Middle frontal gyrus (tissue), 1 donor: Measurements from ENCODE around the gene STS.

ENCODE experiments used
- DNase-seq: peaks from one replicate; pipeline ENCODE4 v3.0.0-alpha.2; 2015; ENCODE audit warnings: low spot score; ENCODE audit errors: extremely low spot score

The STS gene

DNA sequence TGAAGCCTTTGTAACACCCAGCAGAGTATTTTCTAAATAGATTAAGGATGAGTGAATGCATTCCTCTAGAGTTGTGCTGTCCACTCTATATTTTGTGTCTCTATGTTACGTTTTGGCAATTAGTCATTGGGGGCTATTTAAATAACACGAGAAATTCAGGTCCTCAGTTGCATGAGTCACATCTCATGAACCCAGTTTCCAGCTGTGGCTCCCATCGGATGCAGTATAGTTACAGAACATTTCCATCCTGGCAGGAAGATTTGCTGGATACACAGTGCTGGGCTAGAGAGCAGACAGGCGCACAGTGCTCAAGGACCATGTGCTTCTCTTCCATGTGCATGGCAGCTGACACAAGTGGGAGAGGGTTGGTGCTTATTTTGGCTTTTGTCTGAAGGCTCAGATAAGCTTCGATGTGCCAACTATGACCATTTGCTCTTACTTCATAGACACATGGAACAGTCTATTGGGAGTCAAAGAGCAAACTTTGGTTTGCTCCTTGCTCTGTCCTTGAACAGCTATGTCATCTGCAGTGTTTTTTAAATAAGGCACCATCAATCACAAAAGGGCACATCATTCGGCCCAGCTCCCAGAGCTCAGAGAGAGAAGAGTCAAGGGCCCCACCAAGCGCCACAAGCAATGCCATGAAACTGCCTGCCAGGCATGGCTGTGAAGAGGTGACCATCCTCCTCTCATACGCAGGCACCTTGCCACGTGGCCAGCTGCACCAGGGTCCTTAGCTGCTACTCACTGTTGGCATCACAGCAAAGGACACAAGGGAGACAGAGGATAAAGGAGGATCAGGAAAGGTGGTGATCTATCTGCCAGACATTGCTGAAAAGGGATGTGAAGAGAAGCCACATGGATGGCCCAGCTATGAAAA is 8.1 kb upstream of the STS start:
- DNase-seq: no peak

DNA sequence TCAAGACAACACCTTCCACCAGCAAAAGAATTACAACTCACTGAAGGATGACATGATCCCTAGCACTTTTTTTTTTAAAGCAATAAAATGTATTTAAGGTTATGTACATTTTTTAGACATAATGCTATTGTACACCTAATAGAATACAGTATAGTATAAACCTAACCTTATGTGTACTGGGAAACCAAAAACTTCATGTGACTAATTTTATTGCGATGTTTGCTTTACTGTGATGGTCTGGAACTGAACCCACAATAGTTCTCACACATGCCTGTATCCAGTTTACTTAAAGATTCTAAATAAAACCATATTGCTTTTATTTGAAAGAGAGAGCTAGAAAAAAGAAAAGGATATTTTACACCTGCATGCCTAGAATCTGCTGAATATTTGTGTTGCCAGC is 4.4 kb upstream of the STS start:
- no peak for DNase-seq

DNA sequence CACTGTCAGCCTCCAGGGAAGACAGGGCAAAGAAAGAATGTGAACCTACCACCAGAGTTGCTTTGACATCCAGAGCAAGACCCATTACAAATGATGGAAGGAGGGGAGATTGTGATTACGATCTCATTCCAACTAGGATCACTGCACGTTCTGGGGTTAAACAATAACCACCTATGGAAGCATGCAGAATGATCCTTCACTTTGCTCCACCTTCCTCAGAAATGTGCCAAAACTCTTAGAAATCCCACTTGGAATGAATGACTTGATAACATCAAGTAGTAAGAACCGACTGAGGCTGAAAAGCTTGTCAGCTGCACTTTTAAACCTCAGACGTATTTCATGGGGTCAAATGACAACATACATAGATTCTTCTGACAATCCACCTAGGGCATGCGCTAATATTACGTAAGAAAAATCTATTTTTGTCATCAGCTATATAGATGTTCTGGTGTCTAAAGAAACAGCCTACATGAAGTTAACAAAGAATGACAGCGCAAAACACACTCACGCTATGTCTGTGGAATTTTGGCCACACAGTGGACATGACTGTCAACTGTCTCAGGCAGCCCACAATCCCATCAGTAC is 3.5 kb upstream of the STS start:
- no peak for DNase-seq

DNA sequence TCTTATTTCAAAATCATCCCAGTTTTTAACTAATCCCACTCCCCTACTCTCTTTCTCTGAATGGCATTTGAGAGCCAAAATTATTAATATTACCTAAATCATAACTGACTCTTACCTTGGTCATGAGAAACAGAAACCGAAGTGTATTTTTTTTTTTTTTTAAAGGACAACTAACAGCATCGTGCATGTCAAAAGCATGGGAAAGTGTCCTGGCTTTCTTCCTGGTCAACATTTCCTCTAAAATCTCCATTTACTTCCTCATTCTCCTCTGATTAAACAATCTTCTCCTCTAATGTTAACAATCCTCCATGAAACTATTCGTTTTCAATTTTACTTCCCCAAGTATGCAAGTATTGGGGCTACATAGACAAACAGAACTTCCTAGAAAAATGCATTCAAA is 2.1 kb upstream of the STS start:
- no peak for DNase-seq

DNA sequence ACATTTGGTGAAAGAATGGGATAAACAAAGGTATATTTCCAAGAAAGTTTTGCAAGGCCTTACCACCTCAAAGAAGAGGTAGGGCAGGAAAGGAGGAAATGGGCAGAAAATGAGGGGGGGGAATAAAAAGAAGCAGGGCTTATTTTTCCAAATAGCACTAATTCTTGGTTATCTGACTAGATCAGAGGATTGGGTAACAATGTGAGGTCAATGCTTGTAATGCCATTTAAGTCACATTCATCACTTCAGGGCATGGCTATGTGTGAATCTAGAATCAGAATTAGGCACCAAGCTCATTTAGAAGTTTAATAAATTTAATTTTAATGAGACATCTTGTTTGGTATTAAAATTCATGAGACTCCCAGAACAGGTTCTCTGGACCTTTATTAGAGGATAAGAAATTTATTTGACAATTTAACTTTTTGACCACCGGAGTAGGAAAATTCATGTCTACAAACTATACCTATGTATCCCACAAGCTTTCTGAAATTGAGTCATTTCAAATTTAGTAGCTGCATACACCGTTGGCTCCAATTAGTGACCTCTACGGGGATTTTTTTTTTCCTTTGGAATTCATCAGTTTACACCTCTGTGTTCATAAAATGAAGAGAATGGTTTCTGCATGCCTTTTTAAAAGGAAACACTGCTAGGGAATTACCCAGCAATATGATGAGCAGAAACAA is 1.4 kb upstream of the STS start:
- no peak for DNase-seq

DNA sequence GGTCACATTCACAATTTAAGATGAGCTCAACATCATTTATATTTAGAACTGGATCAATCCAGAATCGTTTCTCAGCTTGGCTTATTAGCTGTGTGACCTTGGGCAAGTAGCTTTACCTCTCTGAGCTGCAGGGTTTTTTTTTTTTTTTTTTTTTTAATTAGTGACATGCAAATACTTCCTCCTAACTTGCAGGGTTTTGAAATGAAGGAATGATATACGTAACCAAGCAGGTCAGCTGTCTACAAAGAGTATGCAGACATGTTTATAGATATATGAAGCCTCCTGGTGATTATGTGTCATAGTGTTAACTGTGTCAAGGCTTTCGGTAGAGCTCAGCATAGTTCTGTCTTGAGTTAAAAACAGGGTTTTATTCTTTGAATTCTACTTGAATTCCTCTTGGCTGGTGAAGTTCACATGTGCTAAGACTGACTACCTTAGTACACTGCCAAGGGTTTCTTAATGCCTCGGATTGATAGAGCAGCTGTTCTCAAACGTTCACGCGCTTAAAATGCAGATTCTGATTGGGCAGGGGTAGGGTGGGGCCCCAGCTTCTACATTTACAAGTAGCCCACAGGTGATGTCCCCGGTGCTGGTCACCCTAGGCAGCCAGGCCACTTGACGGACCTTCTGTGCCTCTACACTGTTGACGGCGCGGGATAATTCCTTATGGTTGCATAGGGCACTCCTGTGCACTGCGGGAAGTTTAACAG is 654 bp upstream of the STS start:
- DNase-seq: no peak

DNA sequence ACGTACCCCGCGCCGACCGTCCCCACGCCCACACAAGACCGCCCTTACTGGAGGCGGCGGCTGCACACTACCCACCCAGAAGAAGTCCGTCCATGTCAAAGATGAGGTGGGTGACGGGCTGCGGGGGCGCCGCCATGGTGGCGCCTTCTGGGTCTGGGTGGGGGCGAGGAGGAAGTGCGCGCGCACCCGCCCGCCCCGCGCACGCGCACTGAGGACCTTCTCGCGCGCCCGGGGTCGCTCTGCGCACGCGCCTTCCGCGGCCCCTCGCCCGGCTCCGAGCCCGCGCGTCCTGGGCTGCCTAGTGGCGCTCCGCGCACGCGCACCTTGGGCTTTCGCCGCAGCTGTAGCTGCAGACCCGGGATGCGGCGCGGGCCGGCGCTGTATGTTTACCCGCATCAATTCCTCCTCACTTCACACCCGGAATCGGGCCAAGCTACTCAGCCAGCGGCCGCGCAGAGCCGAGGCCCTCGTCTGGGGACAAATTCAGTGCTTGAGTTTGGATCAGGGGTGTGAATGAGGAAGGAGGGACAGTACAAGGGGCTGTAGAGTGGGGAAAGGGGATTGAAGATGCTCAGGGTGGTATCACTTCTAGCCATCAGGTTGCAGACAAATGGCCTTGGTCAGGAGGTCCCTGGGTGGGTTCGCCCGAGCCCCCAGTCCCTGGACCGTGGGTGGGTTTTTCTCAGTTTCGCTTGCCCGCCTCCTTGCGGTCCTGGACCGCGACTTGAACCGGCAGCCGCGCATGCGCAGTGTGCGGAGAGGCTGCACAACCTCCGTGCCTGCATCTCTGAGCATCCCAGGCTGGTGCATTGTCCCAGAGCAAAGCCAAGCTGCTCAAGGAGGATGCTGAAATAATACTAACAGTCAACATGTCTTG is 704 bp downstream of the STS start, which contains the start of gene PUDP:
TSS of gene PUDP (minus strand) at position 176 of the 877 bp plus-strand sequence. CDS start at position 136, 40 bp downstream.
- DNase-seq: peak; percentile 37

DNA sequence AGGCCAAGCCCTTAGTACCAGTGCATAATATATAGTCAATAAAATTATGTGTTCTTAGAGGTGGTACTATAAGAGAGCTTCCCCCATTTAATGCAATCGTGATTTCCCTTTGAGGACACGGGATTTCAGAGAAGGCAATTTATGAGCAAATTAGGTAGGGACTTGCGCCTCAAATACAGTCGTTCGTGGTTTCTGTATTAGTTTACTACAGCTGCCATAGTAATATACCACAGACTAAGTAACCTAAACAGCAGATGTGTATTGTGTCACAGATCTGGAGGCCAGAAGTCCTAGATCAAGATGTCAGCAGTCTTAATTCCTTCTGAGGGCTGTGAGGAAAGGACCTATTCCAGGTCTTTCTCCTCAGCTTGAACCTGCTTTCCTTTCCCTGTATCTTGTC is 1.9 kb downstream of the STS start:
- no peak for DNase-seq

DNA sequence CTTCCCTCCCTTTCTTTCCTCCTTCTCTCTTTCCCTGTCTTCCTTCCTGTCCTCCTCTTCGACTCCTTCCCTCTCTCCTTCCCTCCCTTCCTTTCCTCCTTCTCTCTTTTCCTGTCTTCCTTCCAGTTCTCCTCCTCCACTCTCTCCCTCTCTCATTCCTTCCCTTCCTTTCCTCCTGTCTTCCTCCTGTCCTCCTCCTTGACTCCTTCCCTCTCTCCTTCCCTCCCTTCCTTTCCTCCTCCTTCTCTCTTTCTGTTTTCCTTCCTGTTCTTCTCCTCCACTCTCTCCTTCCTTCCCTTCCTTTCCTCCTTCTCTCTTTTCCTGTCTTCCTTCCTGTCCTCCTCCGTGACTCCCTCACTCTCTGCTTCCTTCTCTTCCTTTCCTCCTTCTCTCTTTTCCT is 5.7 kb downstream of the STS start:
- DNase-seq: no peak

DNA sequence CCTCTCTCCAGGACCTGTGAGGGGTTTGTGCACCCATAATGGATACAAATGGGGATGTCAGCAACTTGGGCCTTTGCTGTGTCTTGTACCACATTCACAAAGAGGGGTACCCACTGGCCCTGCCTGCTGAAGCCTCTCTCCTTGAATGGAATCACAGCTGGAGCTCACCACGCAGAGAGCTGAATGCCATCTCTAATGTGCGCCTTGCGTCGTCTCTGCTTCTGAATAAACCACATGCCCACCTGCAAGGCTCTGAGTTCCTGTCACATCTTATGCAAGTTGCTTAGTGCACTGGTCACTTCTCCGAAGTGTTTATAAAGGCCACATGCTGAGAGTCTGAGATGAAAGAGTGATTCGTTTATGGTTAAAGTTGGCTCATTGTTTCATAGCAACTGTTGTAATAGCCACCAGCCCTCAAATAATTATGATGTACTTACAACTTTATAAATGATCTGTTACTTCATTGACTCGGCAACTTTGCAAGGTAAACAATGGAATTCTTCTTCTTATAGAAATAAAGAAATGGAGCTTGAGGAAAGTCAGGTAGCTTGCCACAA is 6.6 kb downstream of the STS start:
- no peak for DNase-seq

DNA sequence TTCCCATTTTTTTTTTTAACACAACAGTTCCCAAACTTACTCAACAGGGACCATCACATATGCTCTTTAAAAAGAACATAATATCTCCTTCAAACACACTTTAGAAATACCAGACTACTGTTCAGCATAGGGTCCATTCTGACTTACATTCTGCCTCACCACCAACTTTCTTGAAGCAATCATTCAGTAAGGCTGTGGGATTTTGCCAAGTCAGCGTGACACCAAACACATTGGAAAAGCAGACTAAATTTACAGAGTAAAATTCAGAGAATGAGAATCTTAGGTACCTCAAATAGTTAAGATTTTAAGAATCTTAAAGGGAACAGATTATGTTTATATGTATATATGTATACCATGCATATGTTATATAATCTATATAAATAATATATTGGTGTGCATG is 7.7 kb downstream of the STS start:
- DNase-seq: no peak

DNA sequence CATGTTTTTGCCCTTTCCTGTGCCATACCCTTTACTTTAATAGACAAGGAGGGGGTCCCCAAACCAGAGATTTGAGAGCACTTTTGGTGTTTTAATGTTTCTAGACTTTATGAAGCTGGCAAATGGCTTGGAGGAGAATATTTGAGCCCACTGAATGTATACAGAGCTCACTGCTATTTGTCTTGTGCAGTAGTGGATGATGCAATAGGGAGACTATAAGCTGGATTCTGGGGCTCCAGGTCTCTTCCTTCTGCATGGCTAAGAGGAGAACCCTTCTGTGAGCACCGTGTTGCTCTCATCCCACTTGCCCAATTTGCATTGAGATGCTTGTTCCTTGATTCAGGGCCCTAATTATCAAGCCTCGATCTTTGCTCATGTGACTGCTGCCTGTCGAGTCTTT is 9.4 kb downstream of the STS start:
- DNase-seq: no peak

DNA sequence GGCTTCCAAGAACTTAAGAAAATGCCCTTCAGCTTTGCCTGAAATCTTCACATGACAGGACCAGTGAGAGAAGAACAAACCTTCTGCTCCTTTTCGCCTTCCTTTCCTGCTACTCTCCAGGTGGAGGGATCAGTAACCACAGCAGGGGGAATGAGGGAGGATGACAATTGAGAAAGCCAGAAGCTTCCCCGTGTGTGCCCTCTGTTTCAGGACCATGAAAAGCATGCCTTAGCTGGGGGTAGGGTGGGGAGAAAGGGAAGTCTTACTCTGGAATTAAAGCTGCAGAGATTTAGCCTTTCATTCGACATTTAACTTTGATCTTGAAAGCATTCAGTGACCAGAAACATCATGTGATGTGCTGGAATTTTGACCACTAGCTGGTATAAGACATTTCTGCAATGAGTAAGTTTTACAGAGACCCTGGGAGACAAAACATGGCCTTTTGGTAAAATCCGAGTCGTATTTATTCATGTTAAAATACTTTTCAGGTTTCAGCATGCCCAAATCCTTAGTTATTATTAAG is 11.0 kb downstream of the STS start:
- no peak for DNase-seq

DNA sequence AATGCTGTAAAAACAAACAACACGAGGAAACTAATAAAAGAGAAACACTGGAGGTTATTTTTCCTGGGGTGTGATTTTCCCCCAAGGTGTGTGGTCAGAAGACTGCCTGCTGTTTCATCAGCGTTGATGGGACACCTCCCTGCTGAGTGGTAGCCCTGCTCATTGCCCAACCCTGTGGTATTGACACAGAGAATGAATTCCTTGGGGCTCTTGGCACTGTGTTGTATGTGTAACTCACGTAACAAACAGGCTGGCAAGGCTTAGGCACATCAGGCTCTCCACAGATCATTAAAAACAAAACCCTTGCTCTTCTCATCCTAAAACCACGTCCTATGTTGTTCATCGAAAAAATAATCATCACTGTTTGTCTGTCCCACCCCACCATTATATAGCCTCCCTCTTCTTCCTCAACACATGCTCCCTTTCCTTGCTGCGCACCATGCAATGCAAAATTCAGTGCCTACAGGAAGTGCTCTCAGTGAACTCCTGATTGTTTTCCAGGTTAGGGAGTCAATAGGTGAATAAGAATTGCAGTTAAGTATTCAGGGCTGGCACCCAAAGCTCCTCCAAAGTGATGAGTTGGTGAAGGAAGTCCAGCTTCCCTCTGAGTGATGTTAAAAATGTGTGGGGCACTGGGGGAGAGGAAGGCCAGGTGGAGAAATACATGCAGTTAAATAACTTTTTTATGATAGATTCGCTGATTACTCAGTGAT is 11.8 kb downstream of the STS start:
- no peak for DNase-seq

DNA sequence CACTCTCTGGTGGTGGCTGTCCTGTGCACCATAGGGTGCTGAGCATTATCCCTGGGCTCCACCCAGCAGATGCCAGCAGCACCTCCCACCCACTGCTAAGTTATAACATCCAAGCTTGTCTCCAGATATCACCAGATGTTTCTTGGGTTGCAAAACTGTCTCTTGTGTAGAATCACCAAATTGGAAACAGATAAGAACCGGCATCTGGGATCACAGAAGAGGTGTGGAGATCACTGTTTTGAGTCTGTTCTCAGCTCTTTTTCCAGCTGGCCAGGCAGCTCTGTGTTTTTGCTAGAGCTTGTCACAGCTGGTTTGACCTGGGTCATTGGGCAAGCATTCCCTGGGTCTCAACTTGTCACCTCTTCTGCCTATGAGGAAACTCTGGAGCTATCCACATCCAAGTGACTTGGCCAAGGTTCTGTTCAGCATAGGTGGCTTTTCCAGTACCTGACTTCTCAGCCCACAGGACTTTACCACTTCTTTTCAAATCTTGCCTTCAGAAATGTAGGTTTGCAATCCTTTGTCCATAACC is 15.7 kb downstream of the STS start:
- no peak for DNase-seq

DNA sequence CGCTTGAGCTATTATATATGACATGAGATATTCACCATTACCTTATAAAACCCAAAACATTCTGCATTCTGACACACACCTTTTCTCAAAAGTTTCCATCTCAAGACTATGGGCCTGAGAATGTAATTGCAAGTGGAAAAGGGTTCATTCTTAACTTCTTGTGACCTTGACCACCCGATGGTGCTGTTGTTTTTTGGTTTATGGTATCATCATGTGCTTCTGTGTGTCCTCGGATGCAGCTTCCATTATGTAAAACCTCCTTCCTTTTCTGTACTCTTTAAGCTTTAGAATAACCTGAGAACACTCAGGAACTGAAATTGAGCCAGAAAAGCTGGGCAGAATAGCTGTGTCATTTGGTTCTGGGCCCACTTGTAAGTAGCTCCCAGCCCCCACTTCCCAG is 16.7 kb downstream of the STS start:
- no peak for DNase-seq

DNA sequence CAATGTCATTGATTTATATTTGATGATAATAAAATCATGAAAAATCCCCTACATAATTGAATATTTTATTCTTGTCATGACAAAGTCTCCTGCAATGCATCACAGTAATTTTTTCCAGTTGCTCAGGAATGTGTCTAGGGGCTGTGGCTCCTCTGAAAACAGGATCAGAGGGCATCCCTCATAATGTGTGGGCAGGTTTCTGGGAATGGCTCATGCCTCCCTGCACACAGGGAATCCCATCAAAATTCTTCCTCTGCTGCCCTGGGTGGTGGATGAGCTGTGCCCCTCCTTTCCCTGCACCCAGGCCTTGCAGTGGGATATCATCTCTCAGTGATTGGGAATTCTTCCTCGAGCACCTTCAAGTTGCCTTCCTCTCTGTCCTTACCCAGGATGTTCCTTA is 20.9 kb downstream of the STS start:
- DNase-seq: no peak

DNA sequence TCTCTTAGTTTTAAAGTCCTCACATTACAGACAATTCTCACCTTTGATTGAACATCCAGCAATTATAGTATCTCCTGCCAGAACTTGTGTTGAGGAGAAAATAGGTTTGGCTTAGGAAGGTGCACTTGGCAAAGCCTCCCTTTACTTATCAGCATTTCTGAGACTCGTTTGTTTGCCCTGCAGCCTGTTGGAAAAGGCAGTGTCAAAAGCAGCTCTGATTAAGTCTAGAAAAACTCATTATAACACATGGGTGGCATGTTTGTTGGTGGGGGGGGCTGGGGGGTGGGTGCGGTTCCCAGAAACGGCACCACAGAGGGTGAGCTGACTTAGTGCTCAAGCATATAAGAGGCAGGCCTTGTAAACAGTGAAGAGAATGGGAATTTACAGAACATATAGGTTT is 22.1 kb downstream of the STS start:
- no peak for DNase-seq

DNA sequence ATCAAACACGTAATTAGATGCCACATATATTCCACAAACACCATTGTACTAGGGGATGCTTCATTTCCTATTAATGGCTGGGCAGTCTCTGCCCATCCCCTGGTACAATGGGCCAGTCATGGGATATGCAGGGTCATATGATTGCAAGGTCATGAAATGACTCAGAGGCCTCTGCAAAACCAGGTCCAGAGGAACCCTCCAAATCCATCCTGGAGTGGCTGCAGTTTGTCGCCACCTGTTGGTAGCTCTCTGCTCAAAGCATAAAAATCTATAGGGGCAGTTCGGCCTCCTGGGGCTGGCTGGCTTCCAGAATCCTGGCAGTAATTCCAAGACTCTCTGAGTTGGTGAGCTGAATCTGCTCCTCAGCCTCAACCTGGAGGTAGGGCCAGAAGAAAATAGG is 23.4 kb downstream of the STS start:
- DNase-seq: no peak
